Measurements from ENCODE around the gene PTPRG.
"Not testable (repeated sequence)": the region's sequence is repeated elsewhere in the genome, so short reads cannot be mapped to it uniquely, and the experiment has no call there.

PTPRG gene

DNA sequence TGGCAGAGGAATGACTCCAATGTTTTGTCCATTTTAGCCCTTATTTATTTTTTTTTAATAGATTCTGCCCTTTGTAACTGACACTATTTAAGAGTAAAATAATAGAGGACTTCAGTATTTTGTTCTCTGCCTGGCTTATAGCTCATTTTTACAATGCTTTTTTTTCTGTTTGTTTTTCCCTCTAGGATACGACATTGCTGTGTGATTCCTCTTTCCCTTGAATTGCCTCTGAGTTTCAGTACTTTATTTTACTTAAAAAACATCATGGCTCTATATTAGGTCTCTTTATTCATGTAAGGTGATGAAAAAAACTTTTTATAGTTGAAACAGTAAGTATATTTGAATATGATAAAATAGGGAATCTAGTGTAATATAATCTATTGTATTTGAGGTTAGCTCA lies 179.1 kb downstream of the PTPRG start:
- FAIRE-seq, result no peak
- no peak for TF ChIP-seq POLR2AphosphoS5 (IDR thresholded peaks at IDR 0.05; ENCODE audit: low read depth, low read length)
- no peak for TF ChIP-seq TAF1 (IDR thresholded peaks at IDR 0.05; ENCODE audit: borderline replicate concordance, low read depth, low read length)
- TF ChIP-seq POLR2A (IDR thresholded peaks at IDR 0.05; ENCODE audit: low read depth, low read length), result no peak
- no peak for DNase-seq (ENCODE audit: insufficient read length)

DNA sequence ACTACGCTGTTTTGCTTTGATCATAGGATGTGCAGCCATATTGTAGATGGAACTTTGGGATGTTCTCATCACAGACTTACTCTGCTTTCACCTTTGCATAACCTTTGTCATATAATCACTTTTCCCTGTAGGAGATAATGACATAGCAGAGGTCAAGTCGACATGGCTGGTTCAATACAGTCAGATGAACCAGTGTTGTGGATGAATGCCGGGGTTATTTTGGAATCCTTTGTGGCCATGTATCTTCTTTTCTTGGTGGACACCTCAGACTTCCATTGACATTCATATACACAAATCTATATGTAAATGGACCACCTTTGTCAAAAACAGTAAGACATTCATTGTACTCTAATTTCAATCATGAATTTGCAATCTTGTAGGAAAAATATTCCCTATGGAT lies 180.2 kb downstream of the PTPRG start:
- FAIRE-seq (no peak), DNase-seq (ENCODE audit: insufficient read length) (no peak)
- TF ChIP-seq POLR2A (IDR thresholded peaks at IDR 0.05; ENCODE audit: low read depth, low read length) (no peak), POLR2AphosphoS5 (IDR thresholded peaks at IDR 0.05; ENCODE audit: low read depth, low read length) (no peak), TAF1 (IDR thresholded peaks at IDR 0.05; ENCODE audit: borderline replicate concordance, low read depth, low read length) (no peak)

DNA sequence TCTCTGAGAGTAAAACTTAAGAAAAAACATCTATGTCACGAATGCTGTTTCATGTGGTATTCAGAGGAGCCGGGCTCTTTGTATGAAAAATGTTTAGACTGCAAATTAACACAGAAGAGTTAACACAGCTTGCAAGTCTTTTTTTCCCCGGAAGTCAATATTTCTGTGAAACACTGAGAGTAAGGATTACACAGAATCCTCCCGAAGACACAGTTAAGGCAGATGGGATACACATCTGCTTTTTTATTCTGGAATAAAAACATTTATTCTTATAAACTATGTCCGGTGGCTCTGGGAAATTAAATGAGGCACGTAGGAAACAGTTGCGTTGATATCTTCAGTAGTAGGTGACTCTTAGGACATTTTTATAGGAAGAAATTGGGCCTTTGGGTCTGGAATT lies 180.6 kb downstream of the PTPRG start:
- DNase-seq (ENCODE audit: insufficient read length) (no peak), FAIRE-seq (no peak)
- TF ChIP-seq TAF1 (IDR thresholded peaks at IDR 0.05; ENCODE audit: borderline replicate concordance, low read depth, low read length) (no peak), POLR2A (IDR thresholded peaks at IDR 0.05; ENCODE audit: low read depth, low read length) (no peak), POLR2AphosphoS5 (IDR thresholded peaks at IDR 0.05; ENCODE audit: low read depth, low read length) (no peak)

DNA sequence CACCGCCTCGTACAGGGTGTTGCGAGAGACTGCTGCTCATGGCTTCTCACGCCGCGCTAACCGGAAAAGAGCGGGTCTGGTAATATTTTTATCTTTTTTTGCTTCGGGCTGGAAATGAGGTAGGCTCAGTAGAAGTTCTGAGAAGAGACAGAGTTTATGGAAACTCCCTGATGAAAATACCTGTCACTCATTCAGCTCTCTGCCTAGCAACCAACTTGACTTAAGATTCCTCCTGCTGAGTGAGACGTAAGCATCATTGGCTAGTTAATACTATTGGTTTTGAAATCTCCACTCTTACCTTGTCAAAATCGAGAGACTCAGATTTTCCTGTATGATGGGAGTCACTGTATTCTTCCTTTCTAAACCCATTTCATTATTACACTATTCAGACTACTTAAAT lies 181.7 kb downstream of the PTPRG start:
- FAIRE-seq (no peak), DNase-seq (ENCODE audit: insufficient read length) (no peak)
- no peak for TF ChIP-seq TAF1 (IDR thresholded peaks at IDR 0.05; ENCODE audit: borderline replicate concordance, low read depth, low read length)
- TF ChIP-seq POLR2A (IDR thresholded peaks at IDR 0.05; ENCODE audit: low read depth, low read length), result no peak
- TF ChIP-seq POLR2AphosphoS5 (IDR thresholded peaks at IDR 0.05; ENCODE audit: low read depth, low read length), result no peak

DNA sequence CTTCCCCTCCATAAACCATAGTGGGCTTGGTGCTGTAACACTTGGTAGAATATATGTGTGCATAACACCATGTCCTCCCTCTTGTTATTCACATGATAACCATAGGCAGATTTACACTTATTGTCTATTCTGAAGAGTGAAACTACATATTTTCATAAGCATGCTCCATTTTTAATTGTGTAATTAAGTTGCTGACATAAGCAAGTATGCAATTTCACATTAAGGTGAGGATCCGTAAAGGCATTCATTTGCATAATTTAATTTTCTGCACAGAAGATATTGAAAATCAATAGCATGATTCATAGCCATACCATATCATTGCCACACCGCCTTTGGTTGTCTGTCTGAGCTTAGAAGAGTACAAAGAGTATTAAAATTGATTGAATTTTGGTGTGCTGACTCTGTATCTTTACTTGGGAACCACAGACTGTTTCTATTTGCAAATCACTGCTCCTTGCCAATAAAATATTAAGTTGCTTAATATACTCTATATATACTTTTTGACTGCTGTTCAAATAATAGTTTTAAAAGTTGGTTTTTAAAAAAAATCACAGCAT lies 182.4 kb downstream of the PTPRG start:
- TF ChIP-seq TAF1 (IDR thresholded peaks at IDR 0.05; ENCODE audit: borderline replicate concordance, low read depth, low read length) (no peak), POLR2AphosphoS5 (IDR thresholded peaks at IDR 0.05; ENCODE audit: low read depth, low read length) (no peak), POLR2A (IDR thresholded peaks at IDR 0.05; ENCODE audit: low read depth, low read length) (no peak)
- DNase-seq (ENCODE audit: insufficient read length) (no peak), FAIRE-seq (no peak)

DNA sequence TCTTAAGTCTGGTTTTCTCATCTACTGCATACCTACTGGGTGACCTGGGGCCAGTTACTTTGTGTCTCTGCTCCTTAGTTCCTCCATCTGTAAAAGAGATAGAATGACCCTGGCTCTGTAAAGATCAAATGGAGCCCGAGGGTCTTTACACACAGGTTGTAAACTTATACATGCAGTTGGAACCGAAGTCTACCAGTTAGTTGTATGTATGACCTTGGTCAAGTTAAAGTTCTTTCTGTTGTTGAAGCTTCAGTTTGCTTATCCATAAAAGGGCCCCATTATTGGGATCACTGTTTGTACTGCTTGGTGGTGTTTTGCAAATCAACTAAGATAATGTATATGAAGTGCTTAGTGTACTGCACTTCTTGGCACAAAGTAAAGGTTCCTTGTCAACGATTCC lies 186.9 kb downstream of the PTPRG start:
- DNase-seq (ENCODE audit: insufficient read length), result no peak
- no peak for FAIRE-seq
- TF ChIP-seq TAF1 (IDR thresholded peaks at IDR 0.05; ENCODE audit: borderline replicate concordance, low read depth, low read length) (no peak), POLR2AphosphoS5 (IDR thresholded peaks at IDR 0.05; ENCODE audit: low read depth, low read length) (no peak), POLR2A (IDR thresholded peaks at IDR 0.05; ENCODE audit: low read depth, low read length) (no peak)

DNA sequence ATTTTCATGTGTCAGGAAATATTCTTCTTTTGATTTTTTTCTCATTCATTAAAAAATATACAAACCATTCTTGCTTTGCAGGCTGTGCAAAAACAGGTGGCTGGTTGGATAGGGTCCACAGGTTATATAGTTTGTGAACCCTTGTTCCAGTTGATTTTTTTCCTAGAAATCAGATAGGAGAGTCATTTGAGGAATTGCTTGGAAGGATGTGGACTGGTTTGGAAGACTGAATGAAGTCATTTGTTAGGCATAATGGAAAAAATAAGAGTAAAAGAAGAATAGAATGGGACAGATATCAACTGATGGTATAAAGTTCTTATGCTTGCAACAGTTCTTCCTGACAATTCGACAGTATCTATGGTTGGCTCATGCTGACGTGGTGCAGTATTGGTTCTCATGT lies 189.4 kb downstream of the PTPRG start:
- TF ChIP-seq POLR2AphosphoS5 (IDR thresholded peaks at IDR 0.05; ENCODE audit: low read depth, low read length) (no peak), POLR2A (IDR thresholded peaks at IDR 0.05; ENCODE audit: low read depth, low read length) (no peak), TAF1 (IDR thresholded peaks at IDR 0.05; ENCODE audit: borderline replicate concordance, low read depth, low read length) (no peak)
- FAIRE-seq (no peak), DNase-seq (ENCODE audit: insufficient read length) (no peak)

DNA sequence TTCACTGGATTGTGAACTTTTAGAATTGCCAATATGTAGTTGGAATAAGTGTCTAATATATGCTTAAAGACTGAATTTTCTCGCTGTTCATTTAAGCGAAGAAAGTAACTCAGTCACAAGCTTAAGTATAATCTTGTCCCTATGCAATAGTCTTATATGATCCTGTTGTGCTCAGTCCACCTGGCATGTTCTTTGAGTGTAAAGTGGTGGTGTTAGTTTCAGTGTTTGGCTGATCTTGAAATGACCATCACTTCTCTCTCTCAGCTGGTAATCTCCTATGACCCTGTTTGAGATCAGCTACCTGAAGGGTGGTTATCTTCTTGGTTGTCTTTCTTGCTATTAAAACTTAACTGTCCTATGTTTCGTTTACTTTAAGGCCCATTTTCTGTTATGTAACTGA lies 197.5 kb downstream of the PTPRG start:
- no peak for FAIRE-seq

DNA sequence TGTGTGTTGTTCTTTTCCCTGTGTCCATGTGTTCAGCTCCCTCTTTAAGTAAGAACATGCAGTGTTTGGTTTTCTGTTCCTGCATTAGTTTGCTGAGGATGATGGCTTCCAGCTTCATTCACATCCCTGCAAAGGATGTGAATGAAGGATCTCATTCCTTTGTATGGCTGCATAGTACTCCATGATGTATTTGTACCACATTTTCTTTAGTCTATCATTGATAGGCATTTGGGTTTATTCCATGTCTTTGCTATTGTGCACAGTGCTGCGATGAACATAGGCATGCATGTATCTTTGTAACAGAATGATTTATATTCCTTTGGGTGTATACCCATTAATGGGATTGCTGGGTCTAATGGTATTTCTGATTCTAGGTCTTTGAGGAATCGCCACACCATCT lies 199.4 kb downstream of the PTPRG start:
- not testable (repeated sequence) for FAIRE-seq; DNase-seq (ENCODE audit: insufficient read length)

More for the DNA sequence above, 197.5 kb downstream of the PTPRG start:
- no peak for DNase-seq (ENCODE audit: insufficient read length)
- TF ChIP-seq TAF1 (IDR thresholded peaks at IDR 0.05; ENCODE audit: borderline replicate concordance, low read depth, low read length), result no peak
- no peak for TF ChIP-seq POLR2A (IDR thresholded peaks at IDR 0.05; ENCODE audit: low read depth, low read length)
- no peak for TF ChIP-seq POLR2AphosphoS5 (IDR thresholded peaks at IDR 0.05; ENCODE audit: low read depth, low read length)

DNA sequence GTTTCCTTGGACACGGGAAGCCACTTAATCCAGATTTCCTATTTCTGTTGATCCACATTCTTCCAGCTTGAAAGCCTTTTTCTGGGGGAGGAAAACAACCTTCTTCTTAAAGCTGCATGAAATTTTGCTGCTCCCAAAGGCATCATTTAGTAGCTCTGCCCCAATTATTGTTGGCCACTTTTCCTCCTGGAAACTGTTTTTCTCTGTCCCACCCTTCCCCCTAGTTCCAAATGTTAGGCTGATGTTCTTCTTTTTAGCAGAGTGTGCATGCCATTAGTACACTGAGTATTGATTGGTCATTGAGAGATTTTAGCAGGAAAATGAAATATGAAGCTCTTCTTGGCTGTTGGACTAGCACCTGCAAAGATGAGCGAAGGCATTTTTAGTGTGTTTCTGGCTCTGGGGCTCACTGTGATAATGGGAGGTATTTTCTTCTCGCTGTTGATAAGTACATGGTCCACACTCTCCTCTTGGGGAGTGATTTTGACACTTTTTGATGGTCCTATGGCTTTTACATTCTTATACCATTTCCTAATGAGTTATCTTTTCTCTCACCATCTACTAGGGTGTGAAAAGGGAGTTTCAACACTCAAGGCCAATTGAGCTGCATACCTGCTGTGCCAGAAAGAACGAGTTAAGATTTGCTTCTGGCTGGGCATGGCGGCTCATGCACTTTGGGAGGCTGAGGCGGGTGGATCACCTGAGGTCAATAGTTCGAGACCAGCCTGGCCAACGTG lies 200.5 kb downstream of the PTPRG start:
- no peak for FAIRE-seq

DNA sequence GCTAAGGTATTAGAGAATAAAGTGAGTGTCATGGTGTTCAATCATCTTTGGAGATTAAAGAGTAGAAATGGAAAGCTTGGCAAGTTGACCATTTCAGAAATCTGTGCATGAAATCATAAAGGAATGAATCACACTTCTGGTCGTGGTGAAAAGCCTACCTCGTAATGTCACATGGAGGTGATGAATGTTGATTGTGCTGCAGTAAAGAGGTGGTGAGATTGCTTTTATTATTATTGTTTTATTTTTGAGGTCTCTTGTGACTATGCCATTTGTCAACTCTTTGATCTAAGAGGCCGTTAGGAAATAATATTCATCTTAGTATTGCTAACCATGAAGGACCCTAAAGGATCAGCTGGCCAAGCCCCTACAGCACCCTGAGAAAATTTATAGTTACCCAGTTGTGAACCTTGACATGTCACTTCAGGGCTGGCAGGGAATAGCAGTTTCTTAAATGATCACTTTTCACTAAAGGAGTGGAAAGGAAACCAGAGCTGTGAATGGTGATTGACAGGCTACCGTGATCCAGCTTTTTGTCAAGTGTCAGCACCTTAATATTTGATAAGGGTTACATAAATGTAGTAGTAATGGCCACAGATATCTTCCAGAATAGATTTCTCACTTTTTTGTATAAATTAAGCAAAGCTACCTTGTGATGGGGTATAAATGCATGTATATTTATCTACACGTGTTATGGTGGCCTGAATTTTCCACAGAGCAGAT lies 203.9 kb downstream of the PTPRG start:
- DNase-seq (ENCODE audit: insufficient read length) (no peak), FAIRE-seq (no peak)
- TF ChIP-seq TAF1 (IDR thresholded peaks at IDR 0.05; ENCODE audit: borderline replicate concordance, low read depth, low read length) (no peak), POLR2AphosphoS5 (IDR thresholded peaks at IDR 0.05; ENCODE audit: low read depth, low read length) (no peak), POLR2A (IDR thresholded peaks at IDR 0.05; ENCODE audit: low read depth, low read length) (no peak)

More for the DNA sequence above, 200.5 kb downstream of the PTPRG start:
- DNase-seq (ENCODE audit: insufficient read length), result no peak
- TF ChIP-seq POLR2AphosphoS5 (IDR thresholded peaks at IDR 0.05; ENCODE audit: low read depth, low read length) (no peak), TAF1 (IDR thresholded peaks at IDR 0.05; ENCODE audit: borderline replicate concordance, low read depth, low read length) (no peak), POLR2A (IDR thresholded peaks at IDR 0.05; ENCODE audit: low read depth, low read length) (no peak)
